GM19035 (cell line): Measurements from ENCODE around the gene TNFRSF1B.

ENCODE experiments used
- ATAC-seq: cut with Tn5 transposase; IDR thresholded peaks from one replicate; pipeline ENCODE4 v1.9.1; 2021; ENCODE audit not compliant: unreplicated experiment

The TNFRSF1B gene

GRCh38 chr1:12174924-12175810, 8.4 kb downstream of the TNFRSF1B start:
- no peak for ATAC-seq

DNA sequence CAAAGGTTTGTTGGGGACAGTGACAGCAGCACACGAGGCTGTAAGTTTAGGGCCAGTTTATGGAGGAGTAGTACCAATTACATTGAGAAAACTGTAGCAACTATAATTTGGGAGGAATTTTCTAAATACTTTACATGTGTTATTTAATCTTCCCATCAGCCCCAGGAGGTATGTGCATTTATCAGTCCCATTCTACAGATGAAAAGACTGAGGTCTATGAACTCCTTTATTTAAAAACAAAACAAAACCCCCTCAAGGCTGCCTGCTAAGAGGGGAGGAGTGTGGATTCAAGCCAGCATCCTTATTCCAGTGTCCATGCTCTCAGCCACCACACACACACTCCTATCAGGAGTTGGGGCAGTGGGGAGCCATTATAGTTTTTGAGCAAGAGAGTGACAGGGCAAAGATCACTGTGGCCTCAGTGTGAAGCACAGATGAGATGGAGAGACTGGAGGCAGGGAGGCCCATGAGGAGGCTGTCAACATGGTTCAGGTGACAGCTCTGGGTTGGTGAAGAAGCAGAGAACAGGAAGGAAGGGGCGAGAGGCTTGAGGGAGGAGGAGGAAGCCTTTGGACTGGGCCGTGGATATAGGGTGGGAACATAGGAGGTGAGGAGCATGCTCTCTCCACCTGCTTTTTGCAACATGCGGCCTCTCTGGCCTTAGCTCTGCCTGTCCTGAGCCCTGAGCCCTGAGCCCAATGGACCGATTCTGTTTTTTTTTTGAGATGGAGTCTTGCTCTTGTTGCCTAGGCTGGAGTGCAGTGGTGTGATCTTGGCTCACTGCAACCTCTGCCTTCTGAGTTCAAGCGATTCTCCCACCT, 9.7 kb downstream of the TNFRSF1B start:
- ATAC-seq = no peak

GRCh38 chr1:12177156-12177998, 10.6 kb downstream of the TNFRSF1B start:
- no peak for ATAC-seq

DNA sequence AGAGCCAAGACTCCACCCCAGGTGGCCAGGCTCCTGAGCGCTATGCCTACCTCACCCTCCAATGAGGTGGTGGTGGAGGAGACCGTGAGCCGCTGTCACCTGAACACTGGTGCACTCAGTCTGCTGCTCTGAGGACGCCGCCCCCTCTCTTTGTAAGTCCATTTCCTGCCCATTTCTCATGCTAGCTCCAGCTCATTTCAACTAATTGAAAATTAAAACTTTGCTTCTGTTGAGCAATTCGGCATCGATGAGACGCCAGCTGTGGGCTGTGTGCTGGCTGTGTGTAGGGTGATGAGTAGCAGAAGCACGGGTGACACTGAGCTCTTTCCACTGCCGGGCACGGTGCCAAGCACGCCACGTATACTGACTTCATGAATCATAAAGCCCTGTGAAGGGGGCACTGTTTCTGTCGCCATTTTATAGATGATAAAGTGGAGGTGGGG, 11.2 kb downstream of the TNFRSF1B start:
- ATAC-seq = no peak

- ATAC-seq = no peak
Measured at GRCh38 chr1:12178511-12178910, 11.7 kb downstream of the TNFRSF1B start.

DNA sequence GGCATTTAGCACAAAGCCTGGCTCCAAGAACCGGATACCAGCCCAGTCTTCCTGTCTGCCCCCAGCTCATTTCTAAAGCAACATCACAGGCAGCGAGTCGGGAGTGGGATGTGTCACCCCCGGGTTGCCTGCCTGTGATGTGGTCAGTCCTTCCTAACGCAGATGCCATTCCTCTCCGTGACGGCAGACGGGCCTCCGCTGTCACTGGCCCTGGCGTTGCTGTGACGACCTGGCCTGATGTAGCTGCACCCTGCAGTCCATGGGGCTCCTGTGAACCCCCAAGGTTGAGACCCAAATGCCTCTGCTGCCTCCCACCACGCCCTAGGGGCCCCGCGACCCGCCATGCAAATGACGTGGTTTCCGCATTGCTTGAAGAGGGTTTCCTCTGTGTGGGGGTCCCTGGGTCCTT, 12.3 kb downstream of the TNFRSF1B start:
- no peak for ATAC-seq

DNA sequence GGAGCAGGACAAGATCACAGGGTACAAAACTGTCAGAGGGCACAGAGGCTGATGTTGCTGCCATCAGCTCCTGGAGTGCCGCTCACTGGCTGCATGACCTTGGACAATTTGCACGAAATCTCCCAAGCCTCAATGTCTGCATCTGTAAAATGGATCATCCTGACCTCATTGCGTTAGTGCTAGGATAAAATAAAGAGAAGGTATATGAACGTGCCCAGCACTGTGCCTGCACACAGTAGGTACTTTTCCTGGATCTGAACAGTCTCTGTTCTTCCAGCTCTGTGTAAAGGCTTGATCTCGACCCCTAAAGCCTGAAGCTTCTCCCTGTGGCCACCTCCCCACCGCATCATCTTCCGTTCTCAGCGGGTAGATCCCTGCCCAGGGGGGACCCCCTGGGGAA, 12.9 kb downstream of the TNFRSF1B start:
- ATAC-seq = no peak

DNA sequence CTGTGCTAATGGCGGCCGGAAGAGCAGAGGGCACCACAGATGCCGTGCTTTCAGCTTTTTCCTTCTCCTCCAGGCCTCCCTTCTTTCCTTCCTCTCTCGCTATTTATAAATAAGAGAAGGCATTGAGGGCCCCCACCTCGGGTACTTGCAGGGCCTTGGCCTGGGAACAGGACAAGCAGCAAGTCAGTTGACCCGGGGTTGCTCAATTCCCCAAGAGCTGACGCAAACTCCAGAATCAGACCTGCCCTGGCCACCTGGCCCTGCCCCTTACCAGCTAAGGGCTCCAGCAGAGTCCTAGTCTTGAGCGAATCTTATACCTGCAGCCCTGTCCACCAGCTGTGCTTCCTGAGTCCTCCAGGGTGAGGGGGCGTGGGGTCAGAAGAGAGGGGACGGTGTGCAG, 13.5 kb downstream of the TNFRSF1B start:
- ATAC-seq = no peak

DNA sequence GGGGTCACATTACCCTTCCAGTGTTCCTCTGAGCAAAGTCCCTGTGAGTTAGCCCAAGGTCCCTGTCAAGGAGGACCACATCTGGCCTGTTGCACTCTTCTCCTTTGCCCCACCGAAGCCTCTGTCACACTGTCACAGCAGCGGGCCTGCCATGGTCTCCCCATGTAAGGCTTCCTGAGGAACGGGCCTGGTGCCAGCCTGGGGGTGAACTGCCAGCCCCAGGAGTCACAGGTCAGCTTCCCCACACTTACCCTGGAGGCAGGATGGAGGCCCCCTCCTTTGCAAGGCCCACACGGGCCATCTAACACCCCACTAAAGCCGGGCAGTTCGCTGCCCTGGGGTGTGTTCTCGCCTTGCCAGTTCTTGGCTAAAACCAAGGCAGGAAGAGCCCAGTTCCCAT, 14.1 kb downstream of the TNFRSF1B start:
- no peak for ATAC-seq

DNA sequence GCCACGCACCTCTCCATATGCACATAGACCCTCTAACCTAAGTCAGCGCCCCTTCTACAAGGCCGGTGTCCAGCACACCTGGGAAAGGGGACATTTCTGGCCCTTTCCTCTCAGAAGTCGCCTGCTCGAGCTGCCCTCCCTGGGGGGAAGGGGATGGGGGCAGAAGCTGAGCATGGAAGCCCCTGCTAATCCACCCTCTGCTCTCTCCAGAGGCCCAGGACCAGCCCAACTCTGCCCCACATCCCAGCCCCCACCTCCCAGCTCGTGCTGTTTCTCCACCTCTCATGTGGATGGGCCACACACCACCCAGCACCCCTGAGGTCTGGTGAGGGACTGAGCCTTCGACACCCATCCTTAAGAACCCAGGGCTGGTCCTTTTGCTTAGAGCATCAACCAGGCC, 14.8 kb downstream of the TNFRSF1B start:
- no peak for ATAC-seq

DNA sequence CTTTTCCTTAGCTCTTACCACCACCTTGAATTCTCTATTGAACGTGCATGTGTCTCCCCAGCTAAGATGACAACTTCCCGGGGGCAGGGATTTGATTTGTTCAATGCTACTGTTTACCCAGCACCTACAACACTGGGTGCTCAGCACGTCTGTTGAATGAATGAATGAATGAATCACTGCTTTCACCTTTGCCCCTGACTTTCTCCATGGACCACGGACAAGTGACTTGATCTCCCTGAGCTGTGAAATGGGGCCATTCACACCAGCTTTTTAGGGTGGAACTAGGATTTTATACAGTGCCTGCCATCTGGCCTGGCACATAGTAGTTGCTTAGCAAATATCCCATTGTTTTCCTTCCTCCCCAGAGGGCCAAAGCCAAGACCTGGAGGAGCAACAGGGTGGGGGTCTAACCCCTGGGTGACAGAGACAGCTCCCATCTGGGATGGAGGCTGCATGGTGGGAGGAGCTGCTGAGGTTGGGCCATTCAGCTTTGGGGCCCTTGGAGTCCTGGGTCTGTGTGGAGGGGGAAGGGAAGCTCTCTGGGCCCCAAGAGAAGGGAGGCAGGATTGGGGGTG, 15.7 kb downstream of the TNFRSF1B start:
- no peak for ATAC-seq

GRCh38 chr1:12183095-12183794, 16.5 kb downstream of the TNFRSF1B start:
- no peak for ATAC-seq

- no peak for ATAC-seq
Measured at GRCh38 chr1:12184008-12184681, 17.4 kb downstream of the TNFRSF1B start.

DNA sequence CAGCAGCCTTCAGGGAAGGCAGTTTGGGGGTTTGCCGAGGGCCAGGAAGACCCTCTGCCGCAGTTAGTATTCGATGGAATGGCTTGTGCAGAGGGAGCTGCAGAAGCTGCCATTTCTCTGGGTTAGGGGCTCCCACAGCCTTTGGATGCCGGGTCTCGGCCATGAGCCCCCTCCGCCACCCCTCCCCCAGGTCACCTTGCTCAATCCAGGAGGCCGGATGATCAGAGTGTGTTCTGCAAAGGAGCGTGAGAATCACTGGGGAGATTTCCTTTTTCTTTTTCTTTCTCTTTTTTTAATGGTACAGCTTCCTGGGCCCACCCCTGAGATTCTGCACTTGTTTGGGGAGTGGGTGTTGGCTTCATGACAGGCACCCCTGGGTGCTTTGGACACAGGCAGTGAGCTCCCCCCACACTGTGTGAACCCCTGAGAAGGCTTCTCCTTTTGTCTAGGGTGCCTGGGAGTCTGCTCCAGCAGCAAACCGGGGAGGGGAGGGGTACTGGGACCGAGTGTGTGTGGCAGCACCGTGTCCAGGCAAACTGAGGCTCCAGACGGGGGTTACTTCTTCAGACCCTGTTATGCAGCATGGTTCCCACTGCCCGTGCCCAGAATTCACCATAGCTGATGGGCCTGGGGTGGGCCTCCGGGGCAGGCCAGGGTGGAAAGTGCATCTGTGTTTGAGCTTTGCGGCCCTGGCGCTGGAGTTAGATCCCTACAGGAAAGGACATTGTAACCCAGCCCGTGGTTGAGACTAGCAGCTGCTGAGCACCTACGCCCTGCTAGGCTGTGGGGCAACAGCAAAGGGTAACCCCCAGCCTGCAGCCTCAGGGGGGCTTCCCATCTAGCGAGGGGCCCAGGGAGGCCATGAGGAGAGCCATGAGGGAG, 18.5 kb downstream of the TNFRSF1B start:
- no peak for ATAC-seq

DNA sequence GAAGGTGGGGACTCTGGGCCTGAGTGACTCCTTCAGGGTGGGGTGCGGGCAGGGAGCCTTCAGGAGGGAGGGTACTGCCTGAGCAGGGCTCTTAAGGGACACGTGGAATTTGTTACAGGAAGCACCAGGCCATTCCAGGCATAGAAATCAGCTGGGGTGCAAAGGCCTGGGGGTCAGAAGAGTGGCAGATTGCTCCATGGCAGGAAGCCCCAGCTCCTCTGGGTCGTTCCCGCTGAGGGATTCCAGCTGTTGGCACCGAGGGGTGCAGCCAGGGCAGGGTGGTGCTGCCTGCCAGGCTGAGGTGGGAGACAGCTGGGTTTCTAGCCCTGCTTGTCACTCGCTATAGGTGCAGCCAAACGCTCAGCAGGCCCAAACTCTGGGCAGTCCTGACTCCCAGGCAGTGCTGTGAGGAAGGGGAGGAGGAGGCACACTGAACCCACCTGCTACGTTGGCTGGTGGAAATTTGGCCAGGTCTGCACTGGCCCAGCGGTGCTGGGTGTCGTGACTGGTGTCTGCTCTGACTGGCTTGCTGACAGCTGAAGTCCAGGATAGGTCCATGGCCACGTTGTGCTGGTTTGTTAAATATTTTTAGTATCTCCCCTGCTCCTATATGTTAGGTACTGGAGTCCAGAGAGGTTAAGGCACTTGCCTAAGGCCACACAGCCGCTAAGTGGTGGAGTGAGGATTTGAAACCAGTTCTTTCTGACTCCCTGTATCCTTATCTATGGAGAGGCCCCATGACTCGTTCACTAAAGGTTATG, 19.3 kb downstream of the TNFRSF1B start:
- no peak for ATAC-seq

DNA sequence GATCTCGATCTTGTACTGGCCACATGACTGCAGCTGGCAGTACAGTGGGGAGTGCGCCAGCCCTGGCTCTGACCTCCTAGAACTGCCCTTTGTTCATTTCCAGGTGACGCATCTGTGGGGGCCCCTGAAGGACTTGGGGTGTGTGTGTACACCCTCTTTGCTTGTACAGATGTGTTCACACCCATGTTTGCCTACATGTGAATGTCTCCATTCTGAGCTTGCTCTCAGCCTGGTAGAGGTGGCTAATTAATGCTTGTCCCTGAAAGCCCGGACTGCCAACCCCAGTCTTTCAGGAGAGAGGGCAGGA, 19.8 kb downstream of the TNFRSF1B start:
- no peak for ATAC-seq

DNA sequence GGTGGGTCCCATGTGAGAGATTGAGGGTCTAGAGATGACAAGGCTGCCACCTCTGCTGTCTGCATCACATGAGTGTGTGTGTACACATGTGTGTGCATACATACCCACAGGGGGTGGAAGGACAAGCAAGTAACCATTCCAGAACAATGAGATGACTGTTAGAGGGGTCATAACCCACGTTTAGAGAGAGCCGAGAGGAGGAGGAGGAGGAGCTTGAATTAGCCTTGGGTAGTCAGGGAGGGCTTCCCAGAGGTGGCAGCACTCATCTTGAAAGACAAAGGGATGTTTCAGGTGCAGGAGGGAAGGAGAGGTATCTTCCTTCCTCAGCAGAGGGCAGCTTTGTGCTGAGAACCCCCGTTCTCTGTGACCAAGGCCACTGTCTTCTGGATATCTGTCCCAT, 21.3 kb downstream of the TNFRSF1B start:
- no peak for ATAC-seq

DNA sequence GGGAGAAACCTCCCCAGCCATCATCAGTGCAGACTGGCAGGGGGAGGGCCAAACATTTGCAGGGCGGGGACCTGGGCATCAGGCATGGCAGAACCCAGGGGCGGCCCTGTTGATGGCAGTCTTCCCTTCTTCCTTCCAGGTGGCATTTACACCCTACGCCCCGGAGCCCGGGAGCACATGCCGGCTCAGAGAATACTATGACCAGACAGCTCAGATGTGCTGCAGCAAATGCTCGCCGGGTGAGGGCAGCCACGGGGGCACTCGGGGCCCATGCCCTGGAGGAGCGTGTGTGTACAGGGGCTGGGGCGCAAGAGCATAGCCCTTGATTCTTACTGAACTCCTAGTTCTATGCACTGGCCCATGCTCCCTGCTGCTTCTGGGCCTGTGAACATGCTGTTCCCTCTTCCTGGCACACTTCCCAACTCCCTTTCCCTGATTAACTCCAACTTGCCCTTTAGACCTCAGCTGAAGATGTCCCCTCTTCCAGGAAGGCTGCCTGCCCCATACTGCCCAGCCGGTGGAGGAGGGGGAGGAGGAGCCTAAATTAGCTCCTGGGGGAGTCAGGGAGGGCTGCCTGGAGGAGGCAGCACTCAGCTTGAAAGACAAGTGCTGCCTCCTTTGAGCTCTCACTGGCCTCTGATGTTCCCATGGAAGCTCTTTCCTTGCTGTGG, 22.0 kb downstream of the TNFRSF1B start:
- ATAC-seq = no peak
